Measurements from ENCODE around the gene TSPAN9.

GRCh38 chr12:3189282-3189681, 112.1 kb downstream of the TSPAN9 start:
- TF ChIP-seq POLR2A (IDR thresholded peaks at IDR 0.05) (no peak), POLR2AphosphoS5 (IDR thresholded peaks at IDR 0.05) (no peak), CTCF (IDR thresholded peaks at IDR 0.05) (no peak)

Measured in suprapubic skin (tissue), 4 donors.